HUES64 (cell line): Measurements from ENCODE around the gene MVB12B.

Source experiments
- H3K27ac ChIP-seq: 2 replicates; pipeline ENCODE4 v1.7.0; 2013; ENCODE audit warnings: low read depth, low read length, inconsistent platforms
- H3K27me3 ChIP-seq: 2 replicates; pipeline ENCODE4 v1.6.1; 2013; ENCODE audit warnings: mild to moderate bottlenecking, low read length; ENCODE audit not compliant: insufficient read depth
- H3K36me3 ChIP-seq: 2 replicates; pipeline ENCODE4 v1.6.1; 2013; ENCODE audit warnings: mild to moderate bottlenecking, low read length; ENCODE audit not compliant: insufficient read depth
- H3K4me1 ChIP-seq: 2 replicates; pipeline ENCODE4 v1.6.1; 2013; ENCODE audit warnings: mild to moderate bottlenecking, low read length, moderate library complexity; ENCODE audit not compliant: insufficient read depth
- H3K4me3 ChIP-seq: 2 replicates; pipeline ENCODE4 v1.5.1; 2013; ENCODE audit warnings: mild to moderate bottlenecking, low read length, moderate library complexity
- H3K9ac ChIP-seq: 2 replicates; pipeline ENCODE4 v1.6.1; 2013; ENCODE audit warnings: mild to moderate bottlenecking, low read depth, low read length
- H3K9me3 ChIP-seq: 2 replicates; pipeline ENCODE4 v1.6.1; 2013; ENCODE audit warnings: low read depth, low read length; ENCODE audit not compliant: insufficient read depth
- WGBS: fragments of 150-250, 120-280 bp; methylation state at CpG from one replicate; pipeline ENCODE4 v1.1.7; 2013; ENCODE audit warnings: missing lambda C conversion rate; 5-methylcytosine and 5-hydroxymethylcytosine counted together

Gene MVB12B

DNA sequence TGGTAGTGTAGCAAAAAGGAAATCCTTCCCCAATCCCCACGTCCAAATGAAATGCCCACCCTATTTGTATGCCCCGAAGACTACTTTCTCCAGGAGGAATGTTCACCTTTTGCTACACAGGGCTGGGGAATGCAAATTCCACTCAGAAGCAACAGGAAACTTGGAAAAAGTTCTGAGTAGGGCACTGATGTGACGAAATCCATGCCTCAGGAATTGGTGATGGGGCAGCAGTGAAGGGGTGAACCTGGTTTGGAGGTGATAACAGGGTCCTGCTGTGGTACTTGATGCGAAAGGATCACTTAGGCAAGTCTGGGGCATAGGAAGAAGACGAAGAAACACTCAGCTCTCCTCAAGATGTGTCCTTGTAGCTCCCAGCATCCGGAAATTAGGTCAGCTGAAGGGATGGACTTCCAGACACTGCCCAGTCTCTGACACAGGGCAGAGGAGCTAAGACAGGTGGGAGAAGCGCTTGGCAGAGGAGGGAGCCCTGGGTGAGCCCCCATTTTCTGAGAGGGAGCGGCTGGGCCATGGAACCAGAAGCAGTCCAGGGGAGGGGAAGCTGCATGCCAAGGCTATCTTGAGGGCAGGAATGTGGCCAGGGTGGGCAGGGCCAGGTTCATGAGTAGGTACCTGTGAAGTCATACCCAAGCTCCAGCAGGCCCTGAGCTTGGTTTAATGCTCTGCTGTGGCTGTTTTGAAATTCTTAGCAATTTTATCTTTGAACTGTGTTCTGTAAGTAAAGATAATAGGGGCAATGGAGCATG is 22.2 kb upstream of the MVB12B start:
- 92% methylated on average over 8 of the region's 8 CpGs for WGBS
- Histone ChIP-seq H3K27me3 (no peaks in the 10 kb centered on the region), H3K4me1 (no peaks in the 10 kb centered on the region), H3K9me3 (no peaks in the 10 kb centered on the region), H3K4me3 (no peak overlapping the region), H3K27ac (no peak overlapping the region), H3K36me3 (no peaks in the 10 kb centered on the region), H3K9ac (no peak overlapping the region)

DNA sequence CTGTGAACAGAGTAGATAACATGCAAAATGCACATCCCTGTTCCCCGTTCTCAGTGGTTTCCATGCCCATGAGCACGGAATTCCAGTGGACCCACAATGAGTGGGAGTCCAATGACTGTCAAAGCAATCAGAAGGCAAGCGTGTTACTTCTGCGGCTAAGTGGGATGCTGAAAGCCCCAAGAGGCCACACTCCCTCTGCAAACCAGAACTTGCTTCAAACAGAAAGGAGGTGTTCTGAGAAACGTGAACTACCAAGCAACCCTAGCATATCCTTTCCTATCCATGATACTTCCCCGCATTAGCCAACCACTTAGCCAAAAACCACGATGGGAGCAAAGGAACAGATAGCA is 21.7 kb upstream of the MVB12B start:
- H3K9me3 ChIP-seq, result no peaks in the 10 kb centered on the region
- H3K9ac ChIP-seq, result no peak overlapping the region
- H3K4me1 ChIP-seq, result no peaks in the 10 kb centered on the region
- H3K27ac ChIP-seq, result no peak overlapping the region
- no peaks in the 10 kb centered on the region for H3K36me3 ChIP-seq
- 94% methylated on average over 7 of the region's 7 CpGs for WGBS
- no peaks in the 10 kb centered on the region for H3K27me3 ChIP-seq
- H3K4me3 ChIP-seq, result no peak overlapping the region

DNA sequence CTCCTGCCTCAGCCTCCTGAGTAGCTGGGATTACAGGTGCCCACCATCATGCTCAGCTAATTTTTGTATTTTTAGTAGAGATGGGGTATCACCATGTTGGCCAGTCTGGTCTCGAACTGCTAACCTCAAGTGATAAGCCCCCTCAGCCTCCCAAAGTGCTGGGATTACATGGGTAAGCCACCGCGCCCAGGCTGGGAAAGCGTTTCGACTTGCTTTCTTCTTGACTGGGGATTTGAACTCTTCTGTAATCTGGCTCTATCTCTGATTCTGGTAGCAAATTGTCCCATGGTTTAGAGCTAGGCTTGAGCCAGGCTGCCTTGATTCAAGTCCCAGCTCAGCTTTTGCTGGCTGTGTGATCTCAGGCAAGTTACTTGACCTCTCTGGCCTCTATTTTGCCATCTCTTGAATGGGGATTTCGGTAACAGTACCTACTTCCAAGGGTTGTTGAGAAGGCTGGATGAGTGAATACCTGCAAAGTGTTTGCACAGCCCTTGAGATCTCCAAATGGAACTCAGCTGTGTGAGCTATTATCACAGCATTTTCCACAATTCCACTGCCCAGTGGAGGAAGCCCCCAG is 20.5 kb upstream of the MVB12B start:
- no peaks in the 10 kb centered on the region for H3K27me3 ChIP-seq
- H3K9ac ChIP-seq, result no peak overlapping the region
- WGBS, result 92% methylated on average over 6 of the region's 6 CpGs
- no peak overlapping the region for H3K27ac ChIP-seq
- H3K9me3 ChIP-seq, result no peaks in the 10 kb centered on the region
- H3K36me3 ChIP-seq, result no peaks in the 10 kb centered on the region
- H3K4me3 ChIP-seq, result no peak overlapping the region
- no peaks in the 10 kb centered on the region for H3K4me1 ChIP-seq

DNA sequence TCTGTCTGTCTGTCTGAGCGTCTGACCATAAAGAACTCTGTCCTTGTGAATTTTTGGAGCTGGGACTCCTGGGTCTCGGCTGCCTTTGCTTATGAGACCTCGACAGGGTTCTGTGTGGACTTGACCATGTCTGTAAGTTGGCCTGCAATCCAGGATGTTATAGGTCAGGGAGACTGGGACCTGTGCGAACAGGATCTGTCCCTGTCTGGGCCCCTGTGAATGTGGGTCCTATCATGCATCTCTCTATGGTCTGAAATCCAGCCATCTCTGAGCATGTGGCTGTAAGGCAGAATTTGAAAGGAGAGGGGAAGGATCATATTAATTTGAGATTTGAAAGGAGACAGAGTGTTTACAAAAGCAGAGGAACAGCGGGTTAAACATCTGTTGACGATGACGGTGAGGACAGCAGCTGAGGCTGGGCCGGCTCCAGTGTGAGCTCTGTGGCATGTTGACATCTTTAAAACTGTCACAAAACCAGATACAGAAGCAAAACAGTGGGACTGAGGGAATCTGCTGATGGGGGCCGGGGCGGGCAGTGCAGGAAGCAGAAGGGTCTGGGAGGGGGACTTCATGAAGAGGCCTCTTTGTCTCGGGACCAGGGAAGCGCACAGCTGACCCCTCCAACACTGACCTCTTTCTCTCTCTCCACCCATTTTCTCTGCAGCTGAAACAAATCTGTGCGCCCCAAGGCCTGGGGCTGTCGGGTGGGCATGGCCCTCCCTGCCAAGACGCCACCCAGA is 19.1 kb upstream of the MVB12B start:
- H3K9ac ChIP-seq, result no peak overlapping the region
- no peaks in the 10 kb centered on the region for H3K9me3 ChIP-seq
- WGBS, result 94% methylated on average over 15 of the region's 15 CpGs
- no peaks in the 10 kb centered on the region for H3K36me3 ChIP-seq
- H3K4me1 ChIP-seq, result no peaks in the 10 kb centered on the region
- no peak overlapping the region for H3K4me3 ChIP-seq
- no peak overlapping the region for H3K27ac ChIP-seq
- no peaks in the 10 kb centered on the region for H3K27me3 ChIP-seq

DNA sequence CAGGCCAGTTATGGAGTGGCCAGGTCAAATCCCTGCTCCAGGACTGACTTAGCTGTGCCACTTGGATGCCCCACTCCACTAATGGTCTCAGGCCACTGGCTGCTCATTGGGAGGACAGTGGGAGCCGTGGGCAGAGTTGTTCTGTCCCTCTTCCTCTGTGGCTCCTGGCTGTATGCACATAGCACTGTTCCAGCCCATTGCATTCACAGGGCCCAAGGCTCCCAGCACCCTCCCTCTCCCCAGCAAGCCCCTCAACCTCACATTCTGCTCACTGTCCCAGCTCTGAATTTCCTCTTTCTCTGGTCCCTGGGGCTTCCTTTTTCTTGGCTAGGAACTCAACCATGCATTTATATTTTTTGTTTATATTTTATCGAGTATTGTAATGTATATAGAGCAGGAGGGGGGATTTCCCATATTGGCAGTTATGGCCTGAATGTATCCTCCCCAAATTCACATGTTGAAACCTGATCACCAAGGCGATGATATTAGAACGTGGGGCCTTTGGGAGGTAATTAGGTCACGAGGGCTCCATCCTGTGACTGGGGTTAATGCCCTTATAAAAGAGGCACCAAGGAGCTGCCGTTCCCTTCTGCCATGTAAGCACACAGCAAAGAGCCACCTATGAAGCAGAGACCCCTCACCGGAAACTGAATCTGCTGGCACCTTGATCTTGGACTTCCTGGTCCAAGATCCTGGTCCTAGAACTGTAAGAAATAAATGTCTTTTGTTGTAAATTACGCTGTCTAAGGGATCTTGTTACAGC is 17.0 kb upstream of the MVB12B start:
- Histone ChIP-seq H3K27ac (no peak overlapping the region), H3K9me3 (no peaks in the 10 kb centered on the region), H3K4me3 (no peak overlapping the region), H3K4me1 (no peaks in the 10 kb centered on the region), H3K9ac (no peak overlapping the region), H3K36me3 (no peaks in the 10 kb centered on the region), H3K27me3 (no peaks in the 10 kb centered on the region)
- WGBS, result 87% methylated on average over 8 of the region's 8 CpGs

DNA sequence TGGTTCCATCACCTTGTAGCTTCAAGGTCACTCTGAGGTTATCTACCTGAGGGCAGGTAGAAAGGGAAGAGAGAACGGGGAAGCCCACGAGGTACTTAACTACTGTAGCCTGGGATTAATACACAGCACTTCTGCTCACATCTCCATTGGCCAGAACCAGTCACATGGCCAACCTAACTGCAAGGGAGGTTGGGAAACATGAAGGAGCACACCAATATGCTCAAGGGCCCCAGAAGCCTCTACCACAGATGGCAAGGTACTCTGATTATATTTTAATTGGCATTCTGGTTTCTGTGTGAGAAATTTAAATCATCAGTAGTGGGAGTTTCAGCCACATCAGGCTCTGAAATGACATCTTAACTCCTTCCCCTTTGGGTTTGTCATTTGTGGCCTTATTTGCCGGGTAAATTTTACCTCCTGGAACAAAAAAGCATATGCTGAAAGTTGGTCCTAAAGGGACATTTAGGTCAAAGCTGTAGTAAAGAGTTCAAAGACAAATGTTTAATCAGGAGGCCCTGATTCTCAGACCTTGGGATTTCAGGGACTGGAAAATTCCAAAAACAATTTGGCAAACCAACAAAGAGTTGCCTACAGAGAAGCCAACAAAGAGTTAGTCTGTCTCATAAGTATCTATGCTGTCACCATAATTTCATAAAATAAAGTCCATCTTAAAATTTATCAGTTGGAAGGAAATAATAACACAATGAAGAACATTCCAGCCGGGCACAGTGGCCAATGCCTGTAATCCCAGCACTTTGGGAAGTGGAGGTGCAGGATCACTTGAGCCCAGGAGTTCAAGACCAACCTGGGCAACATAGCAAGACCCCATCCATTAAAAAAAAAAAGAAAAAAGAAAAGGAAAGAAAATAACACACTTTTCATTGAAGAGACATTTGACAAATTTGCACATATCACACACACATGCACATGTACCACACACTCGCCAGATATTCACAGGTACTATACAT is 13.8 kb upstream of the MVB12B start:
- H3K4me1 ChIP-seq, result no peaks in the 10 kb centered on the region
- no peak overlapping the region for H3K9ac ChIP-seq
- H3K27me3 ChIP-seq, result no peaks in the 10 kb centered on the region
- H3K36me3 ChIP-seq, result no peaks in the 10 kb centered on the region
- no peak overlapping the region for H3K4me3 ChIP-seq
- H3K9me3 ChIP-seq, result no peaks in the 10 kb centered on the region
- no peak overlapping the region for H3K27ac ChIP-seq
- WGBS, result 93% methylated on average over 4 of the region's 5 CpGs

DNA sequence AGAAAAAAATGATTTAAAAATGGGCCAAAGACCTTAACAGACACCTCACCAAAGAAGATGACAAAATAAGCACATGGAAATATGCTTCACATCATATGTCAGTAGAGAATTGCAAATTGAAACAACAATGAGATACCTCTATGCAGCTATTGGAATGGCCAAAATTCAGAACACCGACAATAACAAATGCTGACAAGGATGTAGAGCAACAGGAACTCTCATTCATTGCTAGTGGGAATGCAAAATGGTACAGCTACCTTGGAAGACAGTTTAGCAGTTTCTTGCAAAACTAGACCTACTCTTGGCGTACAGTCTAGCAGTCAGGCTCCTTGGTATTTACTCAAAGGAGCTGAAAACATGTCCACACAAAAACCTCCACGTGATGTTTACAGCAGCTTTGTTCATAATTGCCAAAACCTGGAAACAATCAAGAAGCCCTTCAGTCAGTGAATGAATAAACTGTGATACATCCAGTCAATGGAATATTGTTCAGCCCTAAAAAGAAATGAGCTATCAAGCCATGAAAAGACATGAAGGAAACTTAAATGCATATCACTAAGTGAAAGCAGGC is 10.5 kb upstream of the MVB12B start:
- Histone ChIP-seq H3K9me3 (no peaks in the 10 kb centered on the region), H3K9ac (no peak overlapping the region), H3K4me1 (0 out of 2 replicates have a peak, but pooled peaks cover 3% of the 10 kb centered on the region), H3K27me3 (no peaks in the 10 kb centered on the region), H3K27ac (no peak overlapping the region), H3K36me3 (no peaks in the 10 kb centered on the region), H3K4me3 (no peak overlapping the region)
- 92% methylated on average over 3 of the region's 3 CpGs for WGBS

DNA sequence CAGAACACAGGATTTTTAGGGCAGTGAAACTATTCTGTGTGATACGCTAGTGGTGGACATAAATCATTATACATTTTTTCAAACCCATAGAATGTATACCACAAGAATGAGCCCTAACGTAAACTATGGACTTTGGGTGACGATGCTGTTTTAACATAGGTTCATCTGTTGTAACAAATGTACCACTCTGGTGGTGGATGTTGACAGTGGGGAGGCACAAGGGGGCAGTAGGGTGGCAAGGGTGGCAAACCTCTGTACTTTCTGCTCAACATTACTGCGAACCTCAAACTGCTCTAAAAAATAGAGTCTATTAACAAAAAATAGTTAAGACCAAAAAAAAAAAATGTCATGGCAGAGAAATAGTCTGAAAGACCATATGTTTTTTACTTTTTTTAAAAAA is 9.1 kb upstream of the MVB12B start:
- H3K36me3 ChIP-seq, result no peaks in the 10 kb centered on the region
- H3K4me3 ChIP-seq, result no peak overlapping the region
- no peaks in the 10 kb centered on the region for H3K9me3 ChIP-seq
- H3K9ac ChIP-seq, result no peak overlapping the region
- no peaks in the 10 kb centered on the region for H3K27me3 ChIP-seq
- no peak overlapping the region for H3K27ac ChIP-seq
- 97% methylated on average over 3 of the region's 4 CpGs for WGBS
- H3K4me1 ChIP-seq, result 0 out of 2 replicates have a peak, but pooled peaks cover 3% of the 10 kb centered on the region

DNA sequence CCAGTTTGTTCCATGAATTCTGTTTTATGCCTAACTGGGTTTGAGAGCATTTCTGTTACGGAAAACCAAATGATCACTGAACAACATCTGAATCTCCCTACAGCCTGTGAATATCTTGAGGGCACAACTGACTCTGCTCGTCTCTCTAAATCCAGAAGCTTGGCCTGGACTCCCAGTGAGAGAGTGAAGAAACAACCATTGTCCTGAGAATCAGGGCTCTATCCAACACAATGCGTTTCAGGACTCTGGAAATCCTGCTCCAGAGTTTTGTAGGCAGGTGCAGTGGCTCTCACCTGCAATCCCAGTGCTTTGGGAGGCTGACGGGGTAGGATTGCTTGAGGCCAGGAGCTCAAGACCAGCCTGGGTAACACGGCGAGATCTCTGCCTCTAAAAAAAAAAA is 7.8 kb upstream of the MVB12B start:
- 83% methylated on average over 6 of the region's 6 CpGs for WGBS
- no peak overlapping the region for H3K9ac ChIP-seq
- no peak overlapping the region for H3K27ac ChIP-seq
- H3K36me3 ChIP-seq, result no peaks in the 10 kb centered on the region
- H3K27me3 ChIP-seq, result no peaks in the 10 kb centered on the region
- no peak overlapping the region for H3K4me3 ChIP-seq
- 0 out of 2 replicates have a peak, but pooled peaks cover 3% of the 10 kb centered on the region for H3K4me1 ChIP-seq
- peaks cover 5% of the 10 kb centered on the region; the same call in 1 of the 2 replicates for H3K9me3 ChIP-seq

DNA sequence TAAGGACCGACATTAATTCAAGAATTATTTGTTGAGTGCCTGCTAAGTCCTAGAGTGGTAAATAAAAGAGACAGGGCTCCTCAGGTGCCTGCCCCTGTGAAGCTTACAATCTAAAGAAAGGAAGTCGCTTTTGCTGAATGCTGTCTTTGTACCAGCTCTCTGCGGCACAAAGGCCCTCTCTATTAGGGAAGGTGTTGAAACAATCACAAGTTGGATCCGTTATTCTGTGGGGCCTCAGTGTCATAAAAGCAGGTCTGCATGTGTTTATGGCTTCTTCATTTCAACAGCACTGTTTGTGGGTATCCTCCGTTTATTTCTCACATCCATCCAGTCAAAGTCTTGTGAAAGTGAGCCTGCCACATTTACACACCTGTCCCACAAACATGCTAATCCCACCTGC is 7.0 kb upstream of the MVB12B start:
- no peaks in the 10 kb centered on the region for H3K36me3 ChIP-seq
- WGBS, result 89% methylated on average over 5 of the region's 5 CpGs

More for the DNA sequence above, 7.0 kb upstream of the MVB12B start:
- H3K4me3 ChIP-seq, result no peak overlapping the region
- H3K9me3 ChIP-seq, result peaks cover 9% of the 10 kb centered on the region
- H3K27ac ChIP-seq, result no peak overlapping the region
- H3K9ac ChIP-seq, result no peak overlapping the region
- H3K4me1 ChIP-seq, result 0 out of 2 replicates have a peak, but pooled peaks cover 3% of the 10 kb centered on the region
- H3K27me3 ChIP-seq, result no peaks in the 10 kb centered on the region
